ENCODE results near the gene RTN4IP1.

- TF ChIP-seq, protein P1, sequence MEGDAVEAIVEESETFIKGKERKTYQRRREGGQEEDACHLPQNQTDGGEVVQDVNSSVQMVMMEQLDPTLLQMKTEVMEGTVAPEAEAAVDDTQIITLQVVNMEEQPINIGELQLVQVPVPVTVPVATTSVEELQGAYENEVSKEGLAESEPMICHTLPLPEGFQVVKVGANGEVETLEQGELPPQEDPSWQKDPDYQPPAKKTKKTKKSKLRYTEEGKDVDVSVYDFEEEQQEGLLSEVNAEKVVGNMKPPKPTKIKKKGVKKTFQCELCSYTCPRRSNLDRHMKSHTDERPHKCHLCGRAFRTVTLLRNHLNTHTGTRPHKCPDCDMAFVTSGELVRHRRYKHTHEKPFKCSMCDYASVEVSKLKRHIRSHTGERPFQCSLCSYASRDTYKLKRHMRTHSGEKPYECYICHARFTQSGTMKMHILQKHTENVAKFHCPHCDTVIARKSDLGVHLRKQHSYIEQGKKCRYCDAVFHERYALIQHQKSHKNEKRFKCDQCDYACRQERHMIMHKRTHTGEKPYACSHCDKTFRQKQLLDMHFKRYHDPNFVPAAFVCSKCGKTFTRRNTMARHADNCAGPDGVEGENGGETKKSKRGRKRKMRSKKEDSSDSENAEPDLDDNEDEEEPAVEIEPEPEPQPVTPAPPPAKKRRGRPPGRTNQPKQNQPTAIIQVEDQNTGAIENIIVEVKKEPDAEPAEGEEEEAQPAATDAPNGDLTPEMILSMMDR (IDR thresholded peaks at IDR 0.05): no peak
- no peak for TF ChIP-seq POLR2A (IDR thresholded peaks at IDR 0.05)
- no peak for TF ChIP-seq POLR2AphosphoS5 (IDR thresholded peaks at IDR 0.05)
- no peak for TF ChIP-seq EP300 (IDR thresholded peaks at IDR 0.05; ENCODE audit: low read depth)
These were observed 1.1 kb upstream of the RTN4IP1 start for GRCh38 chr6:106630366-106630765.

Data from transverse colon (tissue), 4 donors.